Suppressor macrophage treated with lipopolysaccharide for 4 hours (primary cell): ENCODE data around the gene RASSF5.
"Not testable (repeated sequence)": the region's sequence is repeated elsewhere in the genome, so short reads cannot be mapped to it uniquely, and the experiment has no call there.

Source experiments
- DNase-seq: peaks from one replicate; pipeline ENCODE4 v3.0.0-alpha.2; 2020

The RASSF5 gene

GRCh38 chr1:206477110-206477509 lies 30.2 kb upstream of the RASSF5 start:
- DNase-seq = no peak

- DNase-seq = no peak
Observed at GRCh38 chr1:206477581-206478380, 29.6 kb upstream of the RASSF5 start.

GRCh38 chr1:206478746-206479145 lies 28.6 kb upstream of the RASSF5 start:
- DNase-seq = no peak

GRCh38 chr1:206479183-206480125 lies 27.9 kb upstream of the RASSF5 start:
- peak; percentile 78 for DNase-seq

GRCh38 chr1:206480211-206480610 lies 27.1 kb upstream of the RASSF5 start:
- DNase-seq = no peak

- no peak for DNase-seq
Observed at GRCh38 chr1:206482611-206483010, 24.7 kb upstream of the RASSF5 start.

GRCh38 chr1:206483864-206484263 lies 23.5 kb upstream of the RASSF5 start:
- DNase-seq = not testable (repeated sequence)

- DNase-seq = no peak
Observed at GRCh38 chr1:206484901-206485300, 22.4 kb upstream of the RASSF5 start.

GRCh38 chr1:206486995-206487788 lies 20.1 kb upstream of the RASSF5 start:
- DNase-seq = peak; percentile 53

- DNase-seq = no peak
Observed at GRCh38 chr1:206487970-206488369, 19.4 kb upstream of the RASSF5 start.

GRCh38 chr1:206488466-206488865 lies 18.9 kb upstream of the RASSF5 start:
- no peak for DNase-seq

GRCh38 chr1:206489980-206490770 lies 17.2 kb upstream of the RASSF5 start:
- DNase-seq = peak; percentile 74

GRCh38 chr1:206490771-206491405 lies 16.4 kb upstream of the RASSF5 start:
- DNase-seq = no peak

- no peak for DNase-seq
Observed at GRCh38 chr1:206491616-206492015, 15.7 kb upstream of the RASSF5 start.

- DNase-seq = no peak
Observed at GRCh38 chr1:206492589-206492988, 14.7 kb upstream of the RASSF5 start.

- no peak for DNase-seq
Observed at GRCh38 chr1:206493279-206493678, 14.1 kb upstream of the RASSF5 start.

GRCh38 chr1:206495011-206495461 lies 12.3 kb upstream of the RASSF5 start:
- no peak for DNase-seq

GRCh38 chr1:206495493-206496046 lies 11.8 kb upstream of the RASSF5 start:
- peak; percentile 63 for DNase-seq

GRCh38 chr1:206496131-206496793 lies 11.1 kb upstream of the RASSF5 start:
- peak; percentile 90 for DNase-seq

GRCh38 chr1:206497363-206497762 lies 10.0 kb upstream of the RASSF5 start:
- no peak for DNase-seq

GRCh38 chr1:206497774-206498173 lies 9.6 kb upstream of the RASSF5 start:
- DNase-seq = peak; percentile 58
